HG02970 (cell line): ENCODE data around the gene PRDM10.
"Not testable (repeated sequence)": the region's sequence is repeated elsewhere in the genome, so short reads cannot be mapped to it uniquely, and the experiment has no call there.

Experiments
- ATAC-seq: cut with Tn5 transposase; IDR thresholded peaks from one replicate; pipeline ENCODE4 v1.9.1; 2021; ENCODE audit warnings: mild to moderate bottlenecking, moderate library complexity, moderate number of reproducible peaks; ENCODE audit not compliant: unreplicated experiment, low FRiP score

The PRDM10 gene, protein sequence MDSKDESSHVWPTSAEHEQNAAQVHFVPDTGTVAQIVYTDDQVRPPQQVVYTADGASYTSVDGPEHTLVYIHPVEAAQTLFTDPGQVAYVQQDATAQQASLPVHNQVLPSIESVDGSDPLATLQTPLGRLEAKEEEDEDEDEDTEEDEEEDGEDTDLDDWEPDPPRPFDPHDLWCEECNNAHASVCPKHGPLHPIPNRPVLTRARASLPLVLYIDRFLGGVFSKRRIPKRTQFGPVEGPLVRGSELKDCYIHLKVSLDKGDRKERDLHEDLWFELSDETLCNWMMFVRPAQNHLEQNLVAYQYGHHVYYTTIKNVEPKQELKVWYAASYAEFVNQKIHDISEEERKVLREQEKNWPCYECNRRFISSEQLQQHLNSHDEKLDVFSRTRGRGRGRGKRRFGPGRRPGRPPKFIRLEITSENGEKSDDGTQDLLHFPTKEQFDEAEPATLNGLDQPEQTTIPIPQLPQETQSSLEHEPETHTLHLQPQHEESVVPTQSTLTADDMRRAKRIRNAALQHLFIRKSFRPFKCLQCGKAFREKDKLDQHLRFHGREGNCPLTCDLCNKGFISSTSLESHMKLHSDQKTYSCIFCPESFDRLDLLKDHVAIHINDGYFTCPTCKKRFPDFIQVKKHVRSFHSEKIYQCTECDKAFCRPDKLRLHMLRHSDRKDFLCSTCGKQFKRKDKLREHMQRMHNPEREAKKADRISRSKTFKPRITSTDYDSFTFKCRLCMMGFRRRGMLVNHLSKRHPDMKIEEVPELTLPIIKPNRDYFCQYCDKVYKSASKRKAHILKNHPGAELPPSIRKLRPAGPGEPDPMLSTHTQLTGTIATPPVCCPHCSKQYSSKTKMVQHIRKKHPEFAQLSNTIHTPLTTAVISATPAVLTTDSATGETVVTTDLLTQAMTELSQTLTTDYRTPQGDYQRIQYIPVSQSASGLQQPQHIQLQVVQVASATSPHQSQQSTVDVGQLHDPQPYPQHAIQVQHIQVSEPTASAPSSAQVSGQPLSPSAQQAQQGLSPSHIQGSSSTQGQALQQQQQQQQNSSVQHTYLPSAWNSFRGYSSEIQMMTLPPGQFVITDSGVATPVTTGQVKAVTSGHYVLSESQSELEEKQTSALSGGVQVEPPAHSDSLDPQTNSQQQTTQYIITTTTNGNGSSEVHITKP

DNA sequence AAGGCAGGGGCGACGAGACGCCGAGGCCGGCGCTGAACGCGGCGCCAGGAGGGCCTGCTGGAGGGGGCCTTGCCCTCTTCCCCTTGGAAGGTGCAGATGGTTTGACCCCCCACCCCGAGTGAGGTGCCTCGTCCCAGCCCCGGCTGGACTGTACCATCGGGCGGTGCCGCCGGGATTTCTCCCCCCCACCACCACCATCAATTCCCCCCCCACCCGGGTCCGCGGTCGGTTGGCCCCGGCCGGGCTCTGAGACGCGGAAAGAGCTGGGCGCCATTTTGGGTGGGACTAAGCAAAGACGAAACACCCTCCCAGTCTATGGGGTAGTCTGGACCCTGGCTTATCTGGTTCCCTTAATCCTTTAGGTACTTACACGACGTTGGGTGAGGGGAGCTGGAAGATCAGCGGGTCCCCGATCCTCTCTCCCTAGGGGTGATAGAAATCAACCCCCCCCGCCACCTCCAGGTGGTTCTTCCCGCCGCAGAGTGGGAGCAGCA, at the start of gene PRDM10:
TSS of gene PRDM10 (minus strand) at position 484 of the 494 bp plus-strand sequence. CDS start 41,871 bp downstream, outside the sequence.
- peak; percentile 45 for ATAC-seq

DNA sequence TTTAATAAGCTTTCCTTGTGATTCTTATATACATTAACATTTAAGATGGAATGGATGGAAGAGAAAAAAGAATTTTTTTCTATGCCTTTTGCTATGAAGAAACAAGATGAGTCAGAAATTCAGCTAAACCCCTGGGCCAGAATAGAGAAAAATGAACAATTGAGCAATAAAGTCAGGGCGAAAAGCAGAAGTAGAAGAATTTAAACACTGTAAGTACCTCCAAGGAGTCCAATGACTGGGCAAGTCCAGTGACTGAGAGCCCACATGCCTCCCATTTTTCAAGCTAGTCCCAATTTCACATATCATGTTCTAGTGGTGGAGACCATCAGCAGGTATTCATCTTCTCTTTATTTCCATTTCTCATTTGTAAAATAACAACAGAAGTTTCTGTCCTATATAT, 48.4 kb upstream of the PRDM10 start:
- no peak for ATAC-seq

DNA sequence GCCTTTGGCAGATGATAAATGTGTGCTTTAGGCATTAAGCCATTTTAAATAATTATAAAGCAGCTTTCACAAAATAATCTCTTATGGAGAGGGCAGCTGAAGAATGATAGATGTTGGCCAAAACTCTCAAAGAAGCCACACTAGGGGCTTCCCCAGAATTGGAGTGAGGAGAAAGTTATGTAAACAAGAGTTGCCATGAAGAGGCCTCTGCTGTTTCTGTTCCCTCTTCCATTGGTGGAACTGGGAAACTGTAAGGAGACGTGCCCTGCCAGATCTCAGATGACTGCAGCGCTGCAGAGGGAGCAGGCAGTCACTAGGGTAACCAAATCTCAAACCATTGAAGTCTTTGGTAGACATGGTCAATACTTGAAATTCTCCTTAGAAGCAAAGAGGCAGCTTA, 47.6 kb upstream of the PRDM10 start:
- ATAC-seq: no peak

DNA sequence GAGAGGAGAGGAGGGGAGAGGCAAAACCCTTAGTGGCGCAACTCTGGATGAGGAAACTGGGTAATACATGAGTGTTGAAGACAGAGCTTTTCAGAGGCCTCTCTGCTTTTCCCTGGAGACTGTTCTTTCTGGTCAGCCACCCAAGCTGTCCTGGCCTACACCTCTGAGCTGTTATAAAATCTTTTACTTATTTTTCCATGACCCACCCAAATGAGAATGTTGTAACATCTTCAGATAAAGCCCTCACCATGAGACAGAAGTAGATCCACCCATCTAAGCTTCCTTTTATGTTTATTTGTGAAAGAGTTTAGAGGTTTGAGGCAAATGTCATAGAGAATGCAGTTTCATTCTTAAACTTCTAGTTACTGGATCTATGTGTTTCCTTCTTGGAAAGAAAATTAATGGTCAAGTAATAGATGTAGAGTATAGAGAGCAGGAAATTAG, 46.7 kb upstream of the PRDM10 start:
- ATAC-seq: no peak

DNA sequence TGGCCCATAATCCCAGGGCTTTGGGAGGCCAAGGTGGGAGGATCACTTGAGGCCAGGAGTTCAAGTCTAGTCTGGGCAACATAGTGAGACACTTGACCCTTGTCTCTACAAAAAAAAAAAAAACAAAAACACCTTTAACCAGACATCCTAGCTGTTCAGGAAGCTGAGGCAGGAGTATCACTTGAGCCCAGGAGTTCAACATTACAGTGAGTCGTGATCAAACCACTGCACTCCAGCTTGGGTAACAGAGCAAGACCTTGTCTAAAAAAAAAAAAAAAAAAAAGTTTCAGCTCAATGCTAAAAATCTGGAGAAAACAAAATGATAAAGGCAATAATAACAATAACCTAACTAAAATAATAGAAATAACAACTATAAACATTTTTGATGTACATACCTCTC, 44.5 kb upstream of the PRDM10 start:
- no peak for ATAC-seq

DNA sequence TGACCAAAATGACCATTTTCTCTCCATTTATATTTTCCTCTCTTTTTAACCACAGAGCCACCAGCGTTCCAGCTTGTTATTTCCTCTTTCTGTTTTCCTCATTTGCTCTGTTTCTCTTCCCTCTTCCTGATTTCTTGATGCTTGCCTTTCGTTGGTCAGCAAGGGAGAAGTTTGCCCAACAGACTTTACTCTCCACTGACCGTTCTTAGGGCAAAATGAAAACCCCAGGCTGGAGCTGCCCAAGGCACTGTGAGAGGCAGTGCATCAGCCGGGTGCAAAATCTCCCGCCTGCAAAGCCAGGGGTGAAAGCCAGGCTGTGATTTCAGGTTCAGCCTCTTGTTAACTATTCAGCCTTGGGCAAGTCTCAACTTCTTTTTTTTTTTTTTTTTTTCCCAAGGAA, 40.9 kb upstream of the PRDM10 start:
- ATAC-seq: no peak

DNA sequence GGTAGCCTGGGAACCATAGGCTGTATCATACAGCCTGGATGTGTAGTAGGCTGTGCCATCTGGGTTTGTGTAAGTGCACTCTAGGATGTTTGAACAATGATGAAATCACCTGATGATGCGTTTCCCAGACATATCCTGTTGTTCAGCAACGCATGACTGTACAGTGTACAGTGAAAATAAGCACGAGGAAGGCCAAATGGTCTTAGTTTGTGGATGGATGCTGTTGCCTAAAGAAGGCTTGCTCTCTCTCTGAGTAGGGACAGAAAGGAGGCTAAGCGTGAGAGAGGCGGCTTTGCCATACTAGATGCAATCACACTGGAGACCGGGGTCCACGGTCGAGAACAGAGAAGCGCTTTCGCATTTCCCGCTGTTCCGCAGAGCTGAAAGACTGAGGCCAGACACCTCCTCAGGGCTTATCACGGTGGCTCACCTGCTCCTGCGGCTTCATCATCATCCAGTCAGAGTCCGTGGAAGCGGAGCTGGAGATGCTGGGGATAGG, 39.5 kb upstream of the PRDM10 start:
- no peak for ATAC-seq

DNA sequence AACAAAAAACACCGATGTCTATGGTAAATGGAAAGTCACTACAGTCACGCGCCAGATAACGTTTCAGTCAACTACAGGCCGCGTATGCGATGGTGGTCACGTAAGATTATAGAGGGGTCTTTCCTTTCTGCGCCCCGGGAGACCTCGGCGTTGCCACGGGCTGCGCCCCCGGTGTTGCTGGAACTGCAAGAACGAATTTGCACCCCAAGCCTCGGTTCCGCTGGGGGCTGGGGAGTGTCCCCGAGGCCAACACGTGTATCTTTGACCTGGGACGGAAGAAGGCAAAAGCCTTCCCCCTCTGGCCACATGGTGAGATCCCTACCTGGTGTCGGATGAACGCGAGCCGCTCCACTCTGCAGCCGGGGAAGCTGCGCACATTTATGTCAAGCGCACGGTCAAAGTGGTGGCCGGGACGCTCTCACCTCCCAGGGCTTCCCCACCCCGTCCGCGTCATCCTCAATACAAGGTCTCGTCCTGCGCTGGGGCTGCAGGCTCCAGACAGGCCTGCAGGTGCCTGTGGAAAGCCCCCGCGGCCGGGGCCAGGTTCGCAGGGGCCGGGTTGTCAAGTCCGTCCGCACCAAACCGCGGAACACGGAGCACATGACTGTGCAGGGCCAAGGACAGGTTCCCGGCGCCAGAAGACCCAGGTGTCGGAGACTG, 37.8 kb upstream of the PRDM10 start:
- ATAC-seq: no peak

DNA sequence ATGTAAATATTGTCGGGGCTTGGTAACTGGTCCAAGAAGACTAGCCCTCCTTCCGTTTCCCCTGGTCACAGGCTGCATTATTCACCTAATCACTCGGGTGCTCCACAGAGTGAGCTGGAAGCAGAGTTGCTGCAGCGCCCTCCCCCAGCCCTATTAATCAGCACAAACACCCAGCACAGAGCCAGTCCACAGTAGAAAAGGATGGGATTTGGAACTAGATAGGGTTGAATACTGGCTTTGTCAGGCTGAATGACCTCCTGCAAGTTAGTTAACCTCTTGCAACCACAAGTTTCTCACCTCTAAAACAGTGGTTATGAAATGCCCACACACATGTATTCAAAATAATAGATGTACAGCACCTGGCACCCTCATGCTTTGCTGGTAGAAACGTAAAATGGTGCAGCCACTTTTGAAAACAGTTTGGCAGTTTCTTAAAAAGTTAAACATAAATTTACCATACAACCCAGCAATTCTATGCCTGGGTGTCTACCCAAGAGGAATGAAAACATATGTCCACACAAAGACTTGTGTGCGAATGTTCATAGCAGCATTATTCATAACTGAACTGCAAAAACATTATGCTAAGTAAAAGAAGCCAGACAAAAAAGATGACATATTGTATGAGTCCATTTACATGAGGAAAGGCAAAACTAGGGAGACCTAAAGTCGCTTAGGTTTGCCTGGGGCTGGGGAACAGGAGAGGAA, 35.4 kb upstream of the PRDM10 start:
- ATAC-seq: no peak

DNA sequence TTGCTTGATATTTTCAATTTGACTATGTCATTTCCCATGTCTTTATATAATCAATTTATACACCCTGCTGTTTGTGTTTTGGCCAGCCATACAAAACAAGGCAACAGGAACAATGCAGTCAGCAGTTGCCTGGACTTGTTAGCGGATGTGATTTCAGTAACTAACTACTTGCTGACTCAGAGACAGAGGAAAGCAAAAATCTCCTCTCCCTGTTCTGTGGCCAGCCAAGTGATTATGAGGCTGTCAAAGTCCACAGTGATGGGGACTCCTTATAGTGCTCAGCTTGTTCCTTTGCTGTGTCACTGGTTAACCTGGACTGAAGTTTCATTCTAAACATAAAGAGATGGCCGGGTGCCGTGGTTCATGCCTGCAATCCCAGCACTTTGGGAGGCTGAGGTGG, 34.4 kb upstream of the PRDM10 start:
- no peak for ATAC-seq

DNA sequence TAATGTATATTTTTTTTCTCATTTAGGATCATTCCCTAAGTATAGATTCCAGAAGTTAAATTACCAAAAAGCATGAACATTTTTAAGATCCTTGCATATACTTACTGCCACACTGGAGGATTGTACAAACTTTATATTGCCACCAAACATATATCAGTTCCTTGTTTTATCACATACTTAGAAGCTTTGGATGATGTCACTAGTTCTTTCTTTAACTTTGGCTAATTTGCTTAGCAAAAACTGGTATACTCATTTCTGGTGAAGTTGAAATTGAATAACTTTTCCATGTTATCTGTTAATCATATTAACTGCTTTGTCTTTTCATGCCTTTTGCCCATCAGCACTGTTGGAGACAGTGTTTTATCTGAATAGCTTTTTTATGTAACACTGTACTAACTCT, 31.6 kb upstream of the PRDM10 start:
- ATAC-seq: no peak

DNA sequence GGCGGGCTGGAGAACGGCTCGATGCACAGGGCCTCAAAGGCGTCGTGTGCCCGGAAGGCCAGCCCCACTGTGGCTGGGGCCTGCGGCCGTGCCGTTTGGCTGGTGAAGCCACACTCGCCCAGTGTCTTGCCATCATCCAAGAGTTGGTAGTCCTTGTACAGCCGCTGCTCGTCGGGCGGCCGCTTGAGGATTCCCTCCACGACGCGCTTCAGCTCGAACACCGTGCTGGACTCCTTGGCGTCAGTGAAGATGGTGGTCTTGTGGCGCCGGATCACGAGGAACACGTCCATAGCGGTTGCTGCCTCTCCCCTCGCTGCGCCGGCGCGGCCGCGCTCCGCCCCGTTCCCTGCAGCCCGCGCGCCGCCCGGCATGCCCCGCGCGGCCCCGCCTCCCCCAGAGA, 30.3 kb upstream of the PRDM10 start:
- no peak for ATAC-seq

DNA sequence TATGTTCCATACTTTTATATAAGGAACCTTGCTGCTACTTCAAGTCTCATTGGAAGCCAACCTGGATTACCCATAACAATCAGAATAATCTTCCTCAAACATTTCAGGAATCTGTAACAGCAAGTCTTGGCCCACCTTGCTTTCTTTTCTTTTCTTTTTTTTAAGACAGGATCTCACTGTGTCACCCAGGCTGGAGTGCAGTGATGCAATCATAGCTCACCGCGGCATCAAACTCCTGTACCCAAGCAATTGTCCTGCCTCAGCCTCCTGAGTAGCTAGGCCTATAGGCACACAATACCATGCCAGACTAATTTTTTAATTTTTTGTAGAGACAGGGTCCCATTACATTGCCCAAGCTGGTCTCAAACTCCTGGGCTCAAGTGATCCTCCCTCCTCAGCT, 29.3 kb upstream of the PRDM10 start:
- ATAC-seq: no peak

DNA sequence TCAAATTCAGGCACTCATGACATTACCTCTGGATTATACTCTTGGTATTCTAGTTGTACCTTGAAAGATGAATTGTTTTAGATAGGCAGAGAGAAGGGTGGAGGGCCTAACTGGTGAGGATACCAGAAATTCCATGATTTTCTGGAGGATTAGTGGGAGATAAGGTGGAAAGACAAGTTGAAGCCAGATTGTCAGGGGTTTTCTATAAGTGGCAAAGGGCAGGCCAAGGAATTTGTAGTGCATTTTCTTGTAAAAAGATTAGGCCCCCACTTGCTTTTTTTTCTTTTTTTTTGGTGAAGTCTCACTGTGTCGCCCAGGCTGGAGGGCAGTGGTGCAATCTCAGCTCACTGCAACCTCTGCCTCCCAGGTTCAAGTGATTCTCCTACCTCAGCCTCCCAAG, 28.4 kb upstream of the PRDM10 start:
- no peak for ATAC-seq

DNA sequence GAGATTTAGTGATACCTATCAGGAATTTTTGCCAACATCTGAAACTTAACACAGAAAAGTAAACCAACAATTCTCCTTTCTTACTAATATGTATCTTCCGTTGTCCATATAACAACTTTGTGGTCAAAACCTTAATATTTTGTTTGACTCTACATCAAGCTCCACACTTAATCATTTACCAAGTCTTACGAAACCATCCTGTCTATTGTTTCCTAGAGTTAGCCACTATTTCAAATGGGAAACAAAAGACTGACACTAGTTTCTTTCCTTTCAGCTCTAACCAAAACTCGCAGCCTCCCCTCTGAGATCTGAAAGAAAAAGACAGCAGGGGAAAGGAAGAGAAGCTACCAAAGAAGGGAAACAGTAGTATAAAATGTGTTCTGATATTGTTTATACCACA, 26.5 kb upstream of the PRDM10 start:
- ATAC-seq: peak; percentile 71

DNA sequence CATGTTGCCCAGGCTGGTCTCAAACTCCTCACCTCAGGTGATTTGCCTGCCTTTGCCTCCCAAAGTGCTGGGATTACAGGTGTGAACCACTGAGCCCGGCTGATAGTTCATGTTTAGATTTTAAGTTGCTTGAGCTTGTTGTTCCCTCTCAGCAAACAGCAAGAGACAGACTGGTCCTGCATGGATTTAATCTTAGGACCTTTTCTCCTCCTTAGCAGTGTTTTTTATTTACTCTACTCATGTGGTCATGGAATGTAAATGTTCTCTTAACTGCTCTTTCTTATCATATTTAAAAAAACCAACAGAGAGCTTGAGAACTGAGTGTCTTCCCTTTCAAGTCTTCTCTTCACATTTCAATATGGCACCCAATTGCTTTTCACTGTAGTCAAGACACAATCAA, 22.7 kb upstream of the PRDM10 start:
- no peak for ATAC-seq

DNA sequence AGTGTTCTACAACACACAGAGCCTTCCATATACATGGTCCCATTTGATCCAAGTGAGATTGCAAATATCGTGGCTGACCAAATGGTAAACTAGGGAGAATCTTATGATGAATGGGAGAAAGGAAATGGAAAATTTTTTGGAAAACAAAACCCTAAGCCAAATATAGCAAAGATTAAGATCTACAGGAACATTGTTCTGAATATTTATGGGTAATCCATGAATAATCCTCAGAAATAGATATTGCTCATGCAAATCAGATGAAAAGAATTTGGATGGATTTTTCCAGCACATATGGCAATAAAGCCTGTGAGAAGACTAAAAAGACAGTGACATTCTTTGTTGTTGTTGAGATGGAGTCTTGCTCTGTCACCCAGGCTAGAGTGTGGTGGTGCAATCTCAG, 21.7 kb upstream of the PRDM10 start:
- no peak for ATAC-seq

DNA sequence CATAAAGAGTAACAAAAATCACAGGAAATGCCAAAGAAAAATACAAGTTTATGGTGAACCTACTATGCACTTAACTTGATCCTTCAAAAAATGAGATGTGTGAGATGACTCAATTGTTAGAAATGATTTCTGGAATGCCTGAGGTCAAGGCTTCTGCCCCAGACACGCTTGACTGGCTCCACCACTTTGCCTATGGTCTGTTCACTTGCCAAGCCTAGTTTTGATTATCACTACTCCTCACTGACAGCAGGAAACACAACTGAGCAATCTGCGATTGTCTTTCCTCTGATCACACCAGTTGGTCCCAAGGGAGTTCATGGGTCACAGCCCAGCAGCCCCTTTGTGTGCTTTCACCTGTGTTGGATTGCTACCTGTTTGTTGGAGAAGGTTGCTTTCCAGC, 20.6 kb upstream of the PRDM10 start:
- ATAC-seq: peak; percentile 96

DNA sequence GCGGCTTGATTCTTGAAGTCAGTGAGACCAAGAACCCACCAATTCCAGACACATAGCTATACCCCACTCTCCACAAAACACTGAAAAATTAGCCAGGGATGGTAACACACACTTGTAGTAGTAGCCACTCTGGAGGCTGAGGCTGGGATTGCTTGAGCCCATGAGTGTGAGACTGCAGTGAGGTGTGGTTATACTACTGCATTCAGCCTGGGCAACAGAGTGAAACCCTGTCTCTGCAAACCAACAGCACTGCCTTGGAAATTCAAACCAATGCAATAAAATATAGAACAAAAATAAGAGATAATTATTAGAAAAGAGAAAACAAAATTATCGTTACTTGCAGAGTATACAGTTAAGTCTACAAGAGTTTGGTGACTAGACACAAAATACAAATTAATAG, 20.2 kb upstream of the PRDM10 start:
- ATAC-seq: no peak

DNA sequence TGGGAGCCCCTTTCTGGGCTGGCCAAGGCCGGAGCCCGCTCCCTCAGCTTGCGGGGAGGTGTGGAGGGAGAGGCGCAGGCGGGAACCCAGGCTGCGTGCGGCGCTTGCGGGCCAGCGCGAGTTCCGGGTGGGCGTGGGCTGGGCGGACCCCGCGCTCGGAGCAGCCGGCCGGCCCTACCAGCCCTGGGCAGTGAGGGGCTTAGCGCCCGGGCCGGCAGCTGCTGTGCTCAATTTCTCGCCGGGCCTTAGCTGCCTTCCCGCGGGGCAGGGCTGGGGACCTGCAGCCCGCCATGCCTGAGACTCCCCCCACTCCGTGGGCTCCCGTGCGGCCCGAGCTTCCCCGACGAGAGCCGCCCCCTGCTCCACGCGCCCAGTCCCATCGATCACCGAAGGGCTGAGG, 19.0 kb upstream of the PRDM10 start:
- not testable (repeated sequence) for ATAC-seq
